ENCODE measurements around the gene KCNG2.

The KCNG2 gene

GRCh38 chr18:79884963-79885728 lies 87.4 kb downstream of the KCNG2 start:
- DNase-seq (ENCODE audit: low read depth in 2 of 2): no peak

GRCh38 chr18:79887181-79888000 lies 89.7 kb downstream of the KCNG2 start:
- DNase-seq (ENCODE audit: low read depth in 2 of 2): no peak

GRCh38 chr18:79888016-79888415 lies 90.3 kb downstream of the KCNG2 start:
- DNase-seq (ENCODE audit: low read depth in 2 of 2): no peak

- DNase-seq (ENCODE audit: low read depth in 2 of 2): no peak
These were observed 91.8 kb downstream of the KCNG2 start for GRCh38 chr18:79889569-79889968.

GRCh38 chr18:79890674-79891073 lies 92.9 kb downstream of the KCNG2 start:
- no peak for DNase-seq (ENCODE audit: low read depth in 2 of 2)

GRCh38 chr18:79896738-79897137 lies 99.0 kb downstream of the KCNG2 start:
- DNase-seq (ENCODE audit: low read depth in 2 of 2): no peak

GRCh38 chr18:79897940-79898625 lies 100.3 kb downstream of the KCNG2 start:
- no peak for DNase-seq (ENCODE audit: low read depth in 2 of 2)

- DNase-seq (ENCODE audit: low read depth in 2 of 2): no peak
These were observed 101.3 kb downstream of the KCNG2 start for GRCh38 chr18:79898952-79899608.

GRCh38 chr18:79899609-79900445 lies 102.1 kb downstream of the KCNG2 start:
- no peak for DNase-seq (ENCODE audit: low read depth in 2 of 2)

- DNase-seq (ENCODE audit: low read depth in 2 of 2): no peak
These were observed 103.2 kb downstream of the KCNG2 start for GRCh38 chr18:79900610-79901570.

GRCh38 chr18:79901665-79902064 lies 103.9 kb downstream of the KCNG2 start:
- DNase-seq (ENCODE audit: low read depth in 2 of 2): no peak

GRCh38 chr18:79902075-79902474 lies 104.3 kb downstream of the KCNG2 start:
- DNase-seq (ENCODE audit: low read depth in 2 of 2): no peak

GRCh38 chr18:79902640-79903039 lies 104.9 kb downstream of the KCNG2 start:
- DNase-seq (ENCODE audit: low read depth in 2 of 2): no peak

GRCh38 chr18:79903071-79903635 lies 105.4 kb downstream of the KCNG2 start:
- no peak for DNase-seq (ENCODE audit: low read depth in 2 of 2)

- DNase-seq (ENCODE audit: low read depth in 2 of 2): no peak
These were observed 106.1 kb downstream of the KCNG2 start for GRCh38 chr18:79903787-79904356.

GRCh38 chr18:79904357-79905147 lies 106.8 kb downstream of the KCNG2 start:
- no peak for DNase-seq (ENCODE audit: low read depth in 2 of 2)

- no peak for DNase-seq (ENCODE audit: low read depth in 2 of 2)
These were observed 107.7 kb downstream of the KCNG2 start for GRCh38 chr18:79905389-79905911.

GRCh38 chr18:79905993-79906392 lies 108.3 kb downstream of the KCNG2 start:
- DNase-seq (ENCODE audit: low read depth in 2 of 2): no peak
